Stimulated activated naive CD4-positive, alpha-beta T cell treated with Interleukin-2 at 50 U/mL for 16 hours (primary cell): ENCODE measurements around the gene NANOS3.
A peak's percentile ranks its signal among the peaks of the same experiment; 100 is the strongest.

Experiments
- DNase-seq: peaks from one replicate; lab custom pipeline; 2025; lab: John Stamatoyannopoulos, UW

NANOS3 gene

DNA sequence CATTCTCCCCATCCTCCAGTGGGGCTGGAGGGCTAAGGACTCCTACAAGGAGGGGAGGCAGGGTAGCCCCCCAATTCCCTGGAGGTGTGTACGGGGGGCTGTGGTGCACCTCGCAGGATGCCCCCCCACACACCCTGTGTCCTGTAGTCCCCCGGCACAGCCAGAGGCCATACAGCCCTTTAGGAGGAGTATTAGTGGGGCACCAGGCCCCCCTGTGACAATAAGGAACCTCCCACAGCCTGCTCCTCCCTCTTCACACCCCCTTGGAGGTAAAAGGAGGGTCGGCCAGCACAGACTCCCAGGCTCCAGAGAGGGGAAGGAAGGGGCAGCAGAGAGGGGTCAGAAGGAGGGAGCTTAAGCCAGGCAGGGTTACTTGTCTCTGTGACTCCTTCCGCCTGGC, at the start of gene NANOS3:
Gene NANOS3 (plus strand): TSS at position 301 of the 400 bp plus-strand sequence. CDS start 115 bp downstream, outside the sequence.
- DNase-seq, result no peak

DNA sequence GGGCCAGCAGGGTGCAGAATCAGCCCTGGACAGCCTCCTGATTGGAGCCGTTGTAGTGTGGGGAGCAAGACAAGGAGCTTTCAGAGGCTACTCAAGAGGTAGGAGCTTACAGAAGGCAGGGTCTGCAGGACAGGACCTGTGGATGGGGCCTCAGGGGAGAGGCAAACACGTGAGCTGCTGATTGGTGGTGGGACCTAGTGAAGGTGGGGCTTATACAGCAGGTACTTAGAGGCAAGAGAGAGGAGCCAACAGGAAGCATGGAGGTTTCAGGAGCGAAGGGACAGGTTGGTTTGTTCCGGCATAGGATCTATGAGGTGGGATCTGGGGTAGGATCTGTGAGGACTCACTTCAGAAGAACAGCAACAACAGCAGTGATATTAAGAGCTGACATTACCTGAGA, 49.3 kb upstream of the NANOS3 start:
- no peak for DNase-seq

- no peak for DNase-seq
These were observed 46.7 kb upstream of the NANOS3 start for GRCh38 chr19:13830114-13830740.

GRCh38 chr19:13830741-13831536, 46.0 kb upstream of the NANOS3 start:
- DNase-seq, result no peak

DNA sequence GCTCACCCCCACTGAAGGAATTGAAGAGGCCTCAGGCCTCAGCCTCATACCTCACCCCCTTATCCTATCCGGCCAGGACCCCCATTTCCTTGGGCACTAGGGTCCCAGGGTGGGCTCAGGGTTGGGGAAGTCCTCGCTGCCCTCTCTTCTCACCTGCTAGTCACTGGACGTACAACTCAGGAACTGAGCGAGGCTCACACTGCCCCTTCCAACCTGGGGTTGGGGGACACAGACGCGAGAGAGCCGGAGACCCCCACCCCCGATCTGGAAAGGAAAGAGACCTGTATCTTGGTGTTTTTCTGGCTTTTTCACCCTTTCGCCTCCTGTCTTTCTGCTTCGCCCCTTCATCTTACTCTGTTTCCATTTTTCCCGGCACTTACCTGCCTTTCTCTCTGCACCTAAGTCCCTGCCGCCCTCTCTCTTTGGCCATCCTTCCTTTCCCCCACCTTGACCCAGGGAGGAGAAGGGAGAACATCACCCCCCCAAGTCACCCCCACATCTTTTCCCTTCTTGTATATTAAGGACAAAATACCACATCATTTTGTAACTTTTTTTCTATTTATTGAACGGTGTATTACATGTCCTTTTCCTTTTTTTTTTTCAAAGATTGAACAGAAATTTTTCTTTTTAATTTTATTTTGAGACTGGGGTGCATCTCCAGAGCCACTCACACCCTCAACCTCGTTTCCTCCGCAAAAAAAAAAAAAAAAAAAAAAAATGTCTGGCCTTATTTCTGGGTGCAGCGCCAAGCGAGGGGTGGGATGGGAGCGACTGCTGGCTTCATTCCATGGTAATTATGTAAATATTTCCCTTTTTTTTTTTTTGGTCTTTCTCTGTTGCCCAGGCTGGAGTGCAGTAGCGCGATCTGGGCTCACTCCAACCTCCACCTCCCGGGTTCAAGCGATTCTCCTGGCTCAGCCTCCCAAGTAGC, 45.1 kb upstream of the NANOS3 start:
- DNase-seq, result no peak

- peak; percentile 90 for DNase-seq
These were observed 43.3 kb upstream of the NANOS3 start for GRCh38 chr19:13833330-13834243.

DNA sequence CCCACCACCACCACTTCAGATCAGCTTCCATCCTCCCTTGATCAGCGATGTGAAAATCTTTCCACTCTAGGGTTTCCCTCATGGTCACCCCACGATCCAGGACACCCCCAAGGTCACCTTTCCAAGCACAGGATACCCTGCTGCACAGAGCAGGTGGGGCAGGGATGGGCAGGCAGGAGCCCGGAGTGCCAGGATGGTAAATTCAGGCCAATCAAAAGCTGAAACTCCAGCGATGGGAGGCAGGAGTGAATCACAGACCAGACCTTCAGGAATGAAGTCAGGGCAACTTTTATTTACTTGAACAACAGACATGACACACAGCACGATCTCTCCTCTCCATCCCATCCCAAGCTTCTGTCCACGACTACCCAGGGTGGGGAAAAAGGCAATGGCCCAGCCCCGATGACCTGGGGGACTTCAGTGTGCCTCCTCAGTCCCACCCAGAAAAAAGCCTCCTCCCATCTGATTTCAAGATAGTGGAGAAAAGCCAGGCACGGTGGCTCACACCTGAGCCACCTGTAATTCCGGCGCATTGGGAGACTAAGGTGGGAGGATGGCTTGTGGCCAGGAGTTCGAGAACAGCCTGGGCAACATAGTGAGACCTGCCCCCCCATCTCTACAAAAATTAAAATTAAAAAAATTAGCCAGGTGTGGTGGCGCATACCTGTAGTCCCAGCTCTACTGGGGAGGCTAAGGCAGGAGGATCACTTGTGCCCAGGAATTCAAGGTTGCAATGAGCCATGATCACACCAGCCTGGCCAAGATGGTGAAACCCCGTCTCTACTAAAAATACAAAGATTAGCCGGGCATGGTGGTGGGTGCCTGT, 42.5 kb upstream of the NANOS3 start:
- no peak for DNase-seq

GRCh38 chr19:13835791-13836723, 40.9 kb upstream of the NANOS3 start:
- no peak for DNase-seq

- no peak for DNase-seq
These were observed 38.4 kb upstream of the NANOS3 start for GRCh38 chr19:13838435-13839129.

- DNase-seq, result peak; percentile 92
These were observed 37.6 kb upstream of the NANOS3 start for GRCh38 chr19:13839130-13839937.

GRCh38 chr19:13839938-13840304, 37.0 kb upstream of the NANOS3 start:
- no peak for DNase-seq

DNA sequence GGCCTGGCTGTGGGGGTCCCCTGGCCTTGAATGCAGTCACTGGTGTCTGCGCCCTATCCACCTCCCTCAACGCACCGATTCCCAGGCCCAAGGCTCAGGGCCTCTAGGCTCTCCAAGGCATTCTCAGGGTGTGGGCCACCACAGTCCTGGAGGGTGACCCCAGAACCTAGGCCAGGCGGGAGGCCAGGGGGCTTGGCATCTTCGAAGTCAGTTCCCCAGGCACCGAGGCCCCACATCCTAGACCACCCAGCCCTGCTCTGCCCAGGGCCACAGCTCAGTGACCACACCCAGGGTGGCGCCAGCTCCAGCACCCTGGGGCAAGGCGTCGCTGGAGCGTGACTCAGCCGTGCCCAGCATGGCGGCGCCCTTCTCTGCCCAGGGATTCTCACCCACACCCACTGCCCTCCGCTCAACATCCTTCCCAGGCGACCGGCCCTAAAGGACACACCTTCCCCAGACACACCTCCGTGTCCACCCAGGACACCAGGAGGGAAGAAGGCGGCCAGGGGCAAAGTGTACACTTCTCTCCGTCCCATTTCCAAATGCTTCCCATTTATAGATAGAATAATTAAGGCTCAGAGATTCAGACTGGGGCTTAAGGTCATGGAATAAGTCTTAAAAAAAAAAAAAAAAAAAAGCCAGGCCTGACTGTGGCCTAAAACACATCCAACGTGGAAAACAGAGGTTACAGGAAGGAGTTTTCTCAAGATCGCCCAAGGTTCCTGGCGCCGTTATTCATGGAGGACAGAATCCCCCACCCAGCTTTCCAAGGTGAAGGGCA, 36.4 kb upstream of the NANOS3 start:
- peak; percentile 61 for DNase-seq

DNA sequence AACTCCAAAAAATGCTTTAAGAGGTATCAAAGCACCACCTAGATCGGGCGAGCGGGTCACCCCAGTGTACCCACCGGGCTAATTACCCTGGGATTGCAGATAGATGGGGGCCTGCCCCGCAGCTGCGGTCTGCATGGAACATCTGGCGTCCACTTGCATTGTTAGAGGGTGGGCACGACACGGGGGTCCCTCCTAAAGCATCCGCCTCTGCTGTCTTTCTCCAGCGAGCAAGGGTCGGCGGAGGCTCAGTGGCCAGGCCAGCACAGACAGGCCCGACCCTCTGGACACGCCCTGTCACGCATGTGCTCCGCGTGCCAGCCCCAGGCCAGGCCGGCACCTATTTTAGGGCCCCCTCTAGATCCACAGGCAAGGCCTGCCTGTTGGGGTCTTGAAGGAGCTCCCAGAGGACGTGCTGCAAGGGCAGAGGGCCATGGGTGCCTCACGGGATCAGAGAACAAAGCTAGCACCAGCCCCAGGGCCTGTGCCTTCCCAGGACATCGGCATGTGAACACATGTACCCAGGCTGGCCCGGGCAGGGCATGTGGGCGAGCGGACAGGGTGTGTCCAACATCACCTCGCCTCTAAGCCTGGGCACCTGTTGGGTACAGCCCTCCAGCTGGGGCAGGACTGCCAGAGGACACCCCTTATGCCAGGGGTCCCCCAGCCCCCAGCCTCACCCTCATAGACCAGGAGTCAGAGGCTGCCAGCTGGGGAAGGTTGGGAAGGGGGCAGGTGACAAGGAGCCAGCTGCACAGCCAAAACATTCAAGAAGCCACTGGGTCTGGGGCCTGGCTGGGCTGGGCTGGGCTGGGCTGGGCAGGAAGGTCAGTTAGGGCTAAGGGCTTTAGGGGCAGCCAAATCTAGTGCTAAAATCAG, 35.6 kb upstream of the NANOS3 start:
- no peak for DNase-seq

- DNase-seq, result peak; percentile 26
These were observed 35.0 kb upstream of the NANOS3 start for GRCh38 chr19:13841962-13842290.

- peak; percentile 65 for DNase-seq
These were observed 34.4 kb upstream of the NANOS3 start for GRCh38 chr19:13842291-13843103.
